Vagina (tissue), 2 donors: Measurements from ENCODE around the gene CEP63.

Experiments
- CTCF ChIP-seq, 3 experiments: fragments of 450-650 bp in 2 of 3; fragments of 200-600 bp in 1 of 3; sonication (generic) in 1 of 3; IDR thresholded peaks; one replicate each; pipeline ENCODE4 v1.5.1; 2017 to 2019; ENCODE audit warnings: antibody characterized with exemption in 3 of 3, mild to moderate bottlenecking in 2 of 3, moderate library complexity in 2 of 3
- POLR2A ChIP-seq, 2 donors: fragments of 450-650 bp; IDR thresholded peaks; one replicate each; pipeline ENCODE4 v1.6.1; 2017; ENCODE audit warnings: antibody characterized with exemption in 2 of 2, mild to moderate bottlenecking in 2 of 2, moderate library complexity in 2 of 2
- POLR2AphosphoS5 ChIP-seq, 2 donors: sonication (generic); formaldehyde crosslinking; IDR thresholded peaks; one replicate each; pipeline ENCODE4 v1.9.0; 2017; ENCODE audit warnings: antibody characterized with exemption in 2 of 2, mild to moderate bottlenecking in 2 of 2, low read depth in 1 of 2; ENCODE audit not compliant: insufficient read depth in 1 of 2

GRCh38 chr3:134525293-134525692 is 39.4 kb downstream of the CEP63 start:
- no peak for TF ChIP-seq POLR2A (IDR thresholded peaks at IDR 0.05)
- TF ChIP-seq CTCF (IDR thresholded peaks at IDR 0.05) = no peak
- no peak for TF ChIP-seq POLR2AphosphoS5 (IDR thresholded peaks at IDR 0.05; ENCODE audit: insufficient read depth in 1 of 2, low read depth in 1 of 2)
